Suprapubic skin (tissue), 4 donors: Measurements from ENCODE around the gene BPIFB2. TPM values are rescaled to one million over a fixed set of nuclear protein-coding genes. Genes with fewer than 3 reads are reported as not detected.

Source experiments
- DNase-seq, 2 donors: peaks; one replicate each; pipeline ENCODE4 v3.0.0-alpha.2; 2019; ENCODE audit warnings: low spot score in 2 of 2
- H3K27ac ChIP-seq: fragments of 200-600 bp; sonication (generic); one replicate; pipeline ENCODE4 v1.5.1; 2019
- H3K27me3 ChIP-seq: fragments of 200-600 bp; sonication (generic); one replicate; pipeline ENCODE4 v1.5.1; 2019
- H3K36me3 ChIP-seq: fragments of 200-600 bp; sonication (generic); one replicate; pipeline ENCODE4 v1.5.1; 2019
- H3K4me1 ChIP-seq: fragments of 200-600 bp; sonication (generic); one replicate; pipeline ENCODE4 v1.5.1; 2019
- H3K4me3 ChIP-seq: fragments of 200-600 bp; sonication (generic); one replicate; pipeline ENCODE4 v1.5.1; 2019; ENCODE audit warnings: mild to moderate bottlenecking
- H3K9me3 ChIP-seq: fragments of 200-600 bp; sonication (generic); one replicate; pipeline ENCODE4 v1.5.1; 2019
- EP300 ChIP-seq: sonication (generic); formaldehyde crosslinking; IDR thresholded peaks from one replicate; pipeline ENCODE4 v1.6.1; 2017; ENCODE audit warnings: antibody characterized with exemption
- POLR2A ChIP-seq, 2 donors: fragments of 450-650 bp; IDR thresholded peaks; one replicate each; pipeline ENCODE4 v1.6.1; 2017; ENCODE audit warnings: antibody characterized with exemption in 2 of 2, mild to moderate bottlenecking in 2 of 2, moderate library complexity in 2 of 2
- POLR2AphosphoS5 ChIP-seq, 3 donors: sonication (generic); formaldehyde crosslinking; IDR thresholded peaks; one replicate each; pipeline ENCODE4 v1.6.1; 2017; ENCODE audit warnings: antibody characterized with exemption in 3 of 3
- WGBS: methylation state at CpG from one replicate; pipeline ENCODE4 v1.1.5; 2018; 5-methylcytosine and 5-hydroxymethylcytosine counted together
- total RNA-seq, 4 donors: library from RNA; depleted of rRNA; stranded (reverse); fragments of >200 nt; gene quantifications; one replicate each; pipeline ENCODE4 v1.1.0, GENCODE V29; 2016
- TF ChIP-seq, protein P1 (sequence below), 2 donors: fragments of 200-600 bp in 1 of 2; fragments of 450-650 bp in 1 of 2; sonication (generic) in 1 of 2; IDR thresholded peaks; one replicate each; pipeline ENCODE4 v1.5.1; 2016 to 2019; ENCODE audit warnings: antibody characterized with exemption in 2 of 2, mild to moderate bottlenecking in 1 of 2, moderate library complexity in 1 of 2

Gene BPIFB2
- total RNA-seq, 4 donors from 2014 or later: not detected

DNA sequence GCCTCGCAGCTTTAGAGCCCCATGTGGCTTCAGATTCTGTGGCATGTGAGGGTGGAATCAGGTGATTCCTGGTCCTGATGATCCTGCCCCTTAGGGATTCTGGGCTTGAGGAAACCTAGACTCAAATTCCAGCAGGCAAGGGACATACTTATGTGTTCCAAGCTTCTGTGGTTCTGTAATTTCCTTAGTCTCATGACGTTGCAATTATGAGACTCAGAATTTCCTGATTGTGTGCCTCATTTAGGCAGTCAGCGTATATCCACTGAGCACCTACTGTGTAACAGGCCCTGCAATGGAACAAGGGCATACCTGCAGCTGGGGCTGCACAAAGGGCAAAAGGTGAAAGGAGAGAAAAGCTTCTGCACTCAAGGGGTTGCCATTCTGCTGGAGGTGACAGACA, 60.3 kb downstream of the BPIFB2 start:
- DNase-seq: no peak
- H3K4me1 ChIP-seq: no peaks in the 10 kb centered on the region
- no peaks in the 10 kb centered on the region for H3K36me3 ChIP-seq
- H3K27me3 ChIP-seq: peaks cover 7% of the 10 kb centered on the region
- WGBS: 79% methylated on average over 3 of the region's 3 CpGs
- H3K9me3 ChIP-seq: no peaks in the 10 kb centered on the region
- no peak overlapping the region for H3K27ac ChIP-seq
- TF ChIP-seq POLR2AphosphoS5 (IDR thresholded peaks at IDR 0.05): no peak
- TF ChIP-seq, protein P1, sequence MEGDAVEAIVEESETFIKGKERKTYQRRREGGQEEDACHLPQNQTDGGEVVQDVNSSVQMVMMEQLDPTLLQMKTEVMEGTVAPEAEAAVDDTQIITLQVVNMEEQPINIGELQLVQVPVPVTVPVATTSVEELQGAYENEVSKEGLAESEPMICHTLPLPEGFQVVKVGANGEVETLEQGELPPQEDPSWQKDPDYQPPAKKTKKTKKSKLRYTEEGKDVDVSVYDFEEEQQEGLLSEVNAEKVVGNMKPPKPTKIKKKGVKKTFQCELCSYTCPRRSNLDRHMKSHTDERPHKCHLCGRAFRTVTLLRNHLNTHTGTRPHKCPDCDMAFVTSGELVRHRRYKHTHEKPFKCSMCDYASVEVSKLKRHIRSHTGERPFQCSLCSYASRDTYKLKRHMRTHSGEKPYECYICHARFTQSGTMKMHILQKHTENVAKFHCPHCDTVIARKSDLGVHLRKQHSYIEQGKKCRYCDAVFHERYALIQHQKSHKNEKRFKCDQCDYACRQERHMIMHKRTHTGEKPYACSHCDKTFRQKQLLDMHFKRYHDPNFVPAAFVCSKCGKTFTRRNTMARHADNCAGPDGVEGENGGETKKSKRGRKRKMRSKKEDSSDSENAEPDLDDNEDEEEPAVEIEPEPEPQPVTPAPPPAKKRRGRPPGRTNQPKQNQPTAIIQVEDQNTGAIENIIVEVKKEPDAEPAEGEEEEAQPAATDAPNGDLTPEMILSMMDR (IDR thresholded peaks at IDR 0.05): no peak
- no peak for TF ChIP-seq EP300
- no peak for TF ChIP-seq POLR2A (IDR thresholded peaks at IDR 0.05)
- no peak overlapping the region for H3K4me3 ChIP-seq

DNA sequence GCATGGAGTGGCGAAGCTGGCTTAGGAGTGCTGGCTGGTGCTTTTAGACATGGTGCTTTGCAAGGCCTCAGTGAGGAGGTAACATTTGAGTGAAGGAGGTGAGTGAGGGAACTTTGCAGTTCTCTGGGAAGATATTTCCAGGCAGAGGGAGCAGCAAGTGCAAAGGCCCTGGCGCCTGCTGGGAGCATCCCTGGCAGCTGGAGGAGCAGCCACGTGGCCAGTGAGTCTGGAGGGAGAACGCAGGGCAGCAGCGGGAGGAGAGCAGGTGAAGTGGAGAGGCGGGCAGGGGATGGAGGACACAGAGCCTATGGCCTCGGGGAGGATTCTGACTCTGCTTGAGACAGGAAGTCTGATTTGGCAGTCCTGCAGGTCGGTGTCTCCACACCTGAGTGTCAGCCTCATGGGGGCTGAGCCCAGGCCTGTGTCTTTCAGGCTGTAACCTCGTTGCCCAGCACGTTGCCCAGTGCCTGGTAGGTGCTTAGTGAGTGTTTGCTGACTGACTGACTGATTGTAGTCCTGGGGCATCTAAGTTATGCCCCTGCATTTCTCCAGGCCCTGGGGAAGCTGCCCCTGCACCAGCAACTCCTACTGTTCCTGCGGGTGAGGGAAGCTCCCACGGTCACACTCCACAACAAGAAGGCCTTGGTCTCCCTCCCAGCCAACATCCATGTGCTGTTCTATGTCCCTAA, 60.9 kb downstream of the BPIFB2 start:
- no peak overlapping the region for H3K27ac ChIP-seq
- peaks cover 7% of the 10 kb centered on the region for H3K27me3 ChIP-seq
- 63% methylated on average over 10 of the region's 12 CpGs for WGBS
- H3K4me3 ChIP-seq: no peak overlapping the region
- no peaks in the 10 kb centered on the region for H3K36me3 ChIP-seq
- DNase-seq: no peak
- H3K9me3 ChIP-seq: no peaks in the 10 kb centered on the region
- TF ChIP-seq POLR2AphosphoS5 (IDR thresholded peaks at IDR 0.05) (no peak), EP300 (no peak), POLR2A (IDR thresholded peaks at IDR 0.05) (no peak)
- TF ChIP-seq, protein P1 (IDR thresholded peaks at IDR 0.05): no peak
- H3K4me1 ChIP-seq: no peaks in the 10 kb centered on the region

DNA sequence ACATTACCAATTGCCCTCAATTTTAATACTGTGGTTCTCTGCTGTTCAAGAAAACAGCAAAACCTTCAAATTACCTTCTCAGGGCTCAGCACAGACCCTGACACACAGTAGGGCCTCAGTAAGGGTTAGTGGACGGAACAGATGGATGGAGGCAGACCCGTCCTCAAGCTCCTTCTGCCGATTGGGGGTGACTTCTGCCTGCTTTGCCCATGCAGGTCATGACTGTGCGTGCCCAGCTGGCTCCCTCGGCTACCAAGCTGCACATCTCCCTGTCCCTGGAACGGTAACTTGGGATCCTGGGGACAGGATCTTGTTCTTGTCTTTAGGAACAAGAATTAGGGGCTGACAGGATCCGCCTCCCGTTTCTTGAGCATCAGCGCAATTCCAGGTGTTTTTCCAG, 62.2 kb downstream of the BPIFB2 start:
- no peaks in the 10 kb centered on the region for H3K36me3 ChIP-seq
- H3K27ac ChIP-seq: no peak overlapping the region
- no peak overlapping the region for H3K4me3 ChIP-seq
- no peaks in the 10 kb centered on the region for H3K9me3 ChIP-seq
- DNase-seq: no peak
- 86% methylated on average over 9 of the region's 9 CpGs for WGBS
- TF ChIP-seq POLR2AphosphoS5 (IDR thresholded peaks at IDR 0.05) (no peak), POLR2A (IDR thresholded peaks at IDR 0.05) (no peak), EP300 (no peak)
- TF ChIP-seq, protein P1 (IDR thresholded peaks at IDR 0.05): no peak
- H3K27me3 ChIP-seq: peaks cover 7% of the 10 kb centered on the region
- H3K4me1 ChIP-seq: no peaks in the 10 kb centered on the region

DNA sequence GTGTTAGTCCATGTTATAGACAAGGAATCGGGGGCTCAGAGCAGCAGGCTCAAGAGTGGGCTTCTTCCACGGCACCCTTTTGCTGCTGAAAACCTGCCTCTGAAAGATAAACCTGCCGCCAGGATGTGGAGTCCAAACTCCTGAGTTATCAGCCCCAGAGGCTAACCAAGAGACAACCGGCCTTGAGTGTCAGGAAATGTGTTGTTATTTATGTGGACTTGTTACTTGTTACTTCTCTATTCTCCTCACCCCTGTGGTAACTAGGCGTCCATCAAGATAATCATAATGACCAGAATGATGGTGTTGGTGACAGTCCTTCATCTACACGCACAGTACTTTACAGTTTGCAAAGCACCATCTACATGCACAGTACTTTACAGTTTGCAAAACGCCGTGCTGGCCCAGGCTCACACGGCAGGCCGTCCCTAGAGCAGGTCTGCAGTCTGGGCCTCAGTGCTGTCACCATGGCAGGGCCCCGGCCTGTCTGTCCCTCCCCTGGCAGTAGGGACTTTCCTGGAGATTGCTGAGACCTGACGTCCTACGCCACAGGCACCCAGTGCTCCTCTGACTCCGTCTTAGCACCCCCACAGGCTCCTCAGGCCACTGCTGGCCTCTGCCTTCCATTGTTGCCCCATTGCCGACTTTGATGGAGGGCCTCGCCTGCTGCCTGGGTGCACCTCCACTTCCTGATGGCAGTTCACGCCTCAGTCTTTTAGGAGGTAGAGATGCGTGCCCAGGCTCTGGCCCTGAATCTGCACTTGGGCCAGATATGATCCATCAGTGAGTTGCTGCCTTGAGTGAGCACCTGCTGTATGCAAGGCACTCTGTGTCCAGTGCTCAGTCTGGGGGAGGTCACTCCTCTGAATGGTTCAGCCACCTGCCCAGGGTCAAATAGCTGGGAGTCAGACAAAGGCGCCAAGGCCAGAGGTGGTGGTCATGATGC, 62.9 kb downstream of the BPIFB2 start:
- Histone ChIP-seq H3K27ac (no peak overlapping the region), H3K27me3 (peaks cover 9% of the 10 kb centered on the region), H3K4me3 (no peak overlapping the region), H3K9me3 (no peaks in the 10 kb centered on the region), H3K4me1 (no peaks in the 10 kb centered on the region), H3K36me3 (no peaks in the 10 kb centered on the region)
- no peak for DNase-seq
- TF ChIP-seq, protein P1 (IDR thresholded peaks at IDR 0.05): no peak
- TF ChIP-seq EP300 (no peak), POLR2AphosphoS5 (IDR thresholded peaks at IDR 0.05) (no peak), POLR2A (IDR thresholded peaks at IDR 0.05) (no peak)
- WGBS: 77% methylated on average over 13 of the region's 19 CpGs

DNA sequence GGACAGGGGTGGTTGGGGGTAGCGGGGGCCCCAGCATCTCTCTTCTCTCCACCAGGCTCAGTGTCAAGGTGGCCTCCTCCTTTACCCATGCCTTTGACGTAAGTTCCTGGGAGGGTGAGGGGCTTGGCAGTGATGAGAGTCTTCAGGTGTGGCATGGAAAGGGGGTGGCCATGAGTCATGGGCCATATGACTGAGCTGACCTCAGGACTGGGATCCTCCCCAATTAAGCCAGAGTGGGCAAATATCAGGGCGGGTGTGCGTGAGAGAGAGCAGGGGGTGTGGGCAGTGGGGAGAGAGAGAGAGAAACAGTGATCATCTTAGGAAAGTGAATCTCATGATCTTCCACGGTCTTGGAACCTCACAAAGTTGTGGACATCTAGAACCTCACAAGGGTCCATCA, 63.7 kb downstream of the BPIFB2 start:
- no peak overlapping the region for H3K4me3 ChIP-seq
- no peak for TF ChIP-seq EP300
- TF ChIP-seq POLR2AphosphoS5 (IDR thresholded peaks at IDR 0.05): no peak
- TF ChIP-seq, protein P1 (IDR thresholded peaks at IDR 0.05): no peak
- TF ChIP-seq POLR2A (IDR thresholded peaks at IDR 0.05): no peak
- H3K9me3 ChIP-seq: no peaks in the 10 kb centered on the region
- H3K4me1 ChIP-seq: no peaks in the 10 kb centered on the region
- 82% methylated on average over 5 of the region's 5 CpGs for WGBS
- DNase-seq: no peak
- no peaks in the 10 kb centered on the region for H3K36me3 ChIP-seq
- H3K27me3 ChIP-seq: peaks cover 14% of the 10 kb centered on the region
- no peak overlapping the region for H3K27ac ChIP-seq
